T-helper 1 cell (primary cell): ENCODE measurements around the gene ZNF777.
A peak's percentile ranks its signal among the peaks of the same experiment; 100 is the strongest.

Experiments
- DNase-seq, 5 donors: peaks; one replicate each; pipeline ENCODE4 v3.0.0-alpha.2; 2012 to 2020

ZNF777 gene

GRCh38 chr7:149476791-149477190 lies 15.9 kb upstream of the ZNF777 start:
- no peak for DNase-seq

GRCh38 chr7:149475121-149476045 lies 14.5 kb upstream of the ZNF777 start:
- no peak for DNase-seq

- no peak for DNase-seq
Measured at GRCh38 chr7:149474309-149475120, 13.7 kb upstream of the ZNF777 start.

GRCh38 chr7:149473251-149473650 lies 12.4 kb upstream of the ZNF777 start:
- DNase-seq: no peak

- DNase-seq: no peak
Measured at GRCh38 chr7:149471289-149471953, 10.6 kb upstream of the ZNF777 start.

GRCh38 chr7:149469806-149470205 lies 8.9 kb upstream of the ZNF777 start:
- no peak for DNase-seq

- no peak for DNase-seq
Measured at GRCh38 chr7:149468208-149468607, 7.3 kb upstream of the ZNF777 start.

- no peak for DNase-seq
Measured at GRCh38 chr7:149467321-149467859, 6.5 kb upstream of the ZNF777 start.

GRCh38 chr7:149466364-149466763 lies 5.5 kb upstream of the ZNF777 start:
- no peak for DNase-seq

GRCh38 chr7:149463500-149464161 lies 2.8 kb upstream of the ZNF777 start:
- no peak for DNase-seq

GRCh38 chr7:149462101-149462520 lies 1.2 kb upstream of the ZNF777 start:
- no peak for DNase-seq

GRCh38 chr7:149459540-149460452 lies 1.1 kb downstream of the ZNF777 start:
- peak in 1 of 5 donors; percentile 8 for DNase-seq

GRCh38 chr7:149459201-149459539 lies 1.7 kb downstream of the ZNF777 start:
- no peak for DNase-seq

- DNase-seq: no peak
Measured at GRCh38 chr7:149458235-149458634, 2.6 kb downstream of the ZNF777 start.

- DNase-seq: no peak
Measured at GRCh38 chr7:149457766-149458165, 3.1 kb downstream of the ZNF777 start.

GRCh38 chr7:149456506-149457421 lies 4.1 kb downstream of the ZNF777 start:
- DNase-seq: no peak

- no peak for DNase-seq
Measured at GRCh38 chr7:149455175-149455950, 5.5 kb downstream of the ZNF777 start.

GRCh38 chr7:149454750-149455149 lies 6.1 kb downstream of the ZNF777 start:
- DNase-seq: no peak

GRCh38 chr7:149454006-149454405 lies 6.9 kb downstream of the ZNF777 start:
- no peak for DNase-seq
